GM21529 (cell line): ENCODE results near the gene YWHAB.

Experiments
- ATAC-seq: cut with Tn5 transposase; IDR thresholded peaks from one replicate; pipeline ENCODE4 v1.9.1; 2021; ENCODE audit not compliant: unreplicated experiment

YWHAB gene

DNA sequence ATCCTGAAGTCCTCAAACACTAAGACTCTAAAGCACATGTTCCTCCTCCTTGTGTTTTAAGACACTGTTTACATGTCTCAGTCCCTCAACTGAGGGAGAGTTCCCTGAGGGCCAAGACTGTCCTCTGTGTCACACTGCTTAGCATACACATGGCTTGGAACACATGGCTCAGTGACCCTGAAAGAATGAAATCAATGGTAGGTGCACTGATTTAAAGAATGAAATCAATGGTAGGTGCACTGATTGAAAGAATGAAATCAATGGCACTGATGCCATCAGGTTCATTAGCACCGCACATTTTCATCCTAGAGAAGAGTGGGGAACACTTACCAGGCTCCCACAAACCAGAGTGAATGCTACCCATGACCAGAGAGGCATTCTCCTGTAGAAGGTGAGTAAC lies 64.9 kb downstream of the YWHAB start:
- ATAC-seq, result no peak

DNA sequence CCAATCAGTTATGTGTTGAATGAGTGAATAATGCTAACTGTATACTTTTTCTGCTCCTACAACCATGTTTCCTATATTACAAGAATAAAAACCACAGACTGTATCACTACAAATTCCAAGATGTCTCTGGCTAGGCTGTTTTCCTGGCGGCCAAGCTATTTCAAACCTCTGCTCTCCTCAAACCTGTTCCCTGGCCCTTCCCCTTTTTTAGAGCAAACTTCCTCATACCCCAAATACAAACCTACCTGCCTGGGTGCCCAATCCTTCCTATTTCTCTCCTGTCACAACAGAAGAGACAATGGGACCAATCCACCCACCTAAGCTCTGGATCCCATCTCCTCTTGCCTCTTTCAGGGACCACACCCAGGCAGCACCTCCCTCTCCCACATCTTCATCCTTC lies 67.2 kb downstream of the YWHAB start:
- no peak for ATAC-seq

DNA sequence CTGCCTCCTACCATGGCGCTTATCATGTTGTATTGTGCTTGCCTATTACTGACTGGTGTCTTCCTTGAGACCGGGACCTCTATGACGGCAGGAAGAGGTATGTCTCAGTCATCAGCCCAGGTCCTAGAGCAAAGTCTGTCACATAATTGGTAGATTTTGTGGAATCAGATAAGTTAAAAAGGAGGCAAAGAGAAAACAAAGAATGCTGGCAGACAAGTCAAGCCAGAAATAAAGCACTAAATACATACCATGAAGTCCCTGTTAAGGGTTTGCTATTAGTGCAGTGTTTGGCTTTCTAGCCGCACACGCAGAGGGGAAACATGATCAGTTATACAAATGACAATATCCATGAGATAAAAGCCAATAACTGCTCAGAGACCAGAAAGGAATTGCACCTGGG lies 68.7 kb downstream of the YWHAB start:
- no peak for ATAC-seq

DNA sequence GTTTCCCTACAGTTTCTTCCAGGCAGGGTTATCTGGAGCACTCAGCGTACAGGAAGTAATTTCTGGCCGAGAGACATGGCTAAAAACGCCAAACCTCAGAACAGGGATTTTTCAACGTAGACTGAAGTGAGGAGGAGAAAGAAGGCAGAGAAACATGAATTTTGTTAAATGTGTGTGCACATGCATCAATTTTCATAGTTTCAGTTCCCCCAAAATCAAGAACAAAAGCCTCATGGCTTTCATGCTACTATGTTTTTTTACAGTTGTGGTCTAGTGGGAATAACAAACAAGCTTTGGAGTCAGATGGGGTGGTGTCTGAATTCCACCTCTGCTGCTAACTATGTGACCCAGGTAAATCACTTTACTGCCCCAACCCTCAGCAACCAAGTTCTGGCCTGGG lies 69.8 kb downstream of the YWHAB start:
- no peak for ATAC-seq

DNA sequence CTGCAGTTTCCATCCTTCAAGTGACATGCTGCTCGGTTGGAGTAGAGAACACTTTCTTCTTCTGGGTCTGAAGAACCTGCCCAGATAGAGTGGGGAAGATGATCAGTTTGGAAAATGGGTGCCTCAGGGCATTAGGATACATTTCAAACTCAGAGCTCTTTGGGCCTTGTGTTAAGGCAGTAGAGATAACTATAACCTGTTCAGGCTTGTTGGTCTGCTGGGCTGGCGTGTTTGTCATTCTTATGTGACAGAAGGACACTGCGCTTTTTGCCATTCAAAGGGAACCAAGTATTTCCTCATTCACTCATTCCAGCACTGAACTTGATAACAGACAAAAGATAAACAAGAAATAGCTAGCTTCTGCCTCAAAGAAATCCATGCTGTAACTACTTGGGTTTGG lies 70.9 kb downstream of the YWHAB start:
- no peak for ATAC-seq
